MM.1S (cell line): ENCODE measurements around the gene COQ8B.

Experiments
- EZH2 ChIP-seq: fragments of 300-600 bp; sonication (generic); optimal IDR thresholded peaks from 2 replicates; pipeline ENCODE3; 2017; ENCODE audit warnings: low read depth, mild to moderate bottlenecking, antibody characterized with exemption, low read length, mixed read lengths
- TF ChIP-seq, protein P1 (sequence below): fragments of 300-600 bp; sonication (generic); IDR thresholded peaks from 2 replicates; pipeline ENCODE4 v1.5.1; 2016; ENCODE audit warnings: antibody characterized with exemption, low read length, mixed read lengths

DNA sequence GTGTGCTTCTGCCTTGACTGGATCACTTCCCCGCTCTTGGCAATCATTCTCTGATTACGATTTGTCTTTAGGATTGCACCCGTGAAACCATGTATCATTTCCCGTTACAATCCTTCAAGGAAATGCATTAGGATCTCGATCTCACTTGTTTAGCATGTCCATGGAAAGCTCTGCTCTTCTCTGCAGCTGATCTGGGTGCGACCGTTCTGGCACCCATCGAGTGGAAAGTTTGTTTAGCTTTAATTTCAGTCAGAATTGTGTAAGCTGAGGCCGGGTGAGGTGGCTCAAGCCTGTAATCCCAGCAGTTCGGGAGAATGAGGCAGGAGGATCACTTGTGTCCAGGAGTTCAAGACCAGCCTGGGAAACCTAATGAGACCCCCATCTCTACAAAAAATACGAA is 57.1 kb downstream of the COQ8B start:
- TF ChIP-seq EZH2: no peak
- TF ChIP-seq, protein P1, sequence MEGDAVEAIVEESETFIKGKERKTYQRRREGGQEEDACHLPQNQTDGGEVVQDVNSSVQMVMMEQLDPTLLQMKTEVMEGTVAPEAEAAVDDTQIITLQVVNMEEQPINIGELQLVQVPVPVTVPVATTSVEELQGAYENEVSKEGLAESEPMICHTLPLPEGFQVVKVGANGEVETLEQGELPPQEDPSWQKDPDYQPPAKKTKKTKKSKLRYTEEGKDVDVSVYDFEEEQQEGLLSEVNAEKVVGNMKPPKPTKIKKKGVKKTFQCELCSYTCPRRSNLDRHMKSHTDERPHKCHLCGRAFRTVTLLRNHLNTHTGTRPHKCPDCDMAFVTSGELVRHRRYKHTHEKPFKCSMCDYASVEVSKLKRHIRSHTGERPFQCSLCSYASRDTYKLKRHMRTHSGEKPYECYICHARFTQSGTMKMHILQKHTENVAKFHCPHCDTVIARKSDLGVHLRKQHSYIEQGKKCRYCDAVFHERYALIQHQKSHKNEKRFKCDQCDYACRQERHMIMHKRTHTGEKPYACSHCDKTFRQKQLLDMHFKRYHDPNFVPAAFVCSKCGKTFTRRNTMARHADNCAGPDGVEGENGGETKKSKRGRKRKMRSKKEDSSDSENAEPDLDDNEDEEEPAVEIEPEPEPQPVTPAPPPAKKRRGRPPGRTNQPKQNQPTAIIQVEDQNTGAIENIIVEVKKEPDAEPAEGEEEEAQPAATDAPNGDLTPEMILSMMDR: no peak
